ENCODE data around the gene METRNL.

METRNL gene

GRCh38 chr17:83070800-83071341 lies 8.5 kb upstream of the METRNL start:
- H3K27ac ChIP-seq (ENCODE audit: low read length): no peak overlapping the region
- DNase-seq (no peak), ATAC-seq (ENCODE audit: insufficient read depth, low read depth) (no peak)
- no peaks in the 10 kb centered on the region for H3K36me3 ChIP-seq (ENCODE audit: insufficient read depth, low read length)
- no peaks in the 10 kb centered on the region for H3K9me3 ChIP-seq (ENCODE audit: insufficient read depth, low read length, severe bottlenecking)
- no peak overlapping the region for H3K4me3 ChIP-seq (ENCODE audit: low read depth in 1 of 2, low read length in 2 of 2)
- peaks cover 9% of the 10 kb centered on the region for H3K4me1 ChIP-seq (ENCODE audit: insufficient read depth, low read length)
- no peak for TF ChIP-seq EZH2 (IDR thresholded peaks at IDR 0.05; ENCODE audit: borderline replicate concordance, low read depth, low read length, severe bottlenecking)
- no peak for TF ChIP-seq CTCF (IDR thresholded peaks at IDR 0.05; ENCODE audit: borderline replicate concordance, extremely low read depth, low read length, poor library complexity, severe bottlenecking)
- no peak overlapping the region for H3K4me2 ChIP-seq (ENCODE audit: insufficient read depth, low read length)
- H3K79me2 ChIP-seq (ENCODE audit: insufficient read depth, low read length): no peaks in the 10 kb centered on the region
- H2AFZ ChIP-seq (ENCODE audit: low read depth, low read length): no peak overlapping the region
- no peaks in the 10 kb centered on the region for H3K27me3 ChIP-seq (ENCODE audit: insufficient read depth, low read length, poor library complexity)
- peaks cover 5% of the 10 kb centered on the region; the same call in 1 of the 2 replicates for H4K20me1 ChIP-seq (ENCODE audit: insufficient read depth, low read length)
- H3K9ac ChIP-seq (ENCODE audit: low read depth, low read length): no peak overlapping the region

- Histone ChIP-seq H3K9me3 (ENCODE audit: insufficient read depth, low read length, severe bottlenecking) (no peaks in the 10 kb centered on the region), H3K9ac (ENCODE audit: low read depth, low read length) (no peak overlapping the region), H3K36me3 (ENCODE audit: insufficient read depth, low read length) (no peaks in the 10 kb centered on the region), H3K4me1 (ENCODE audit: insufficient read depth, low read length) (peaks cover 9% of the 10 kb centered on the region), H3K27me3 (ENCODE audit: insufficient read depth, low read length, poor library complexity) (no peaks in the 10 kb centered on the region), H3K4me2 (ENCODE audit: insufficient read depth, low read length) (no peak overlapping the region), H2AFZ (ENCODE audit: low read depth, low read length) (no peak overlapping the region), H3K4me3 (ENCODE audit: low read depth in 1 of 2, low read length in 2 of 2) (no peak overlapping the region), H3K27ac (ENCODE audit: low read length) (no peak overlapping the region), H4K20me1 (ENCODE audit: insufficient read depth, low read length) (peaks cover 5% of the 10 kb centered on the region; the same call in 1 of the 2 replicates), H3K79me2 (ENCODE audit: insufficient read depth, low read length) (no peaks in the 10 kb centered on the region)
- DNase-seq (no peak), ATAC-seq (ENCODE audit: insufficient read depth, low read depth) (no peak; the same call in 2 of the 3 replicates)
- TF ChIP-seq EZH2 (IDR thresholded peaks at IDR 0.05; ENCODE audit: borderline replicate concordance, low read depth, low read length, severe bottlenecking) (no peak), CTCF (IDR thresholded peaks at IDR 0.05; ENCODE audit: borderline replicate concordance, extremely low read depth, low read length, poor library complexity, severe bottlenecking) (no peak)
Observed at GRCh38 chr17:83071365-83071764, 8.0 kb upstream of the METRNL start.

GRCh38 chr17:83071966-83072562 lies 7.3 kb upstream of the METRNL start:
- no peak overlapping the region for H2AFZ ChIP-seq (ENCODE audit: low read depth, low read length)
- H3K4me1 ChIP-seq (ENCODE audit: insufficient read depth, low read length): peaks cover 9% of the 10 kb centered on the region
- no peak overlapping the region for H3K4me2 ChIP-seq (ENCODE audit: insufficient read depth, low read length)
- no peak overlapping the region for H3K4me3 ChIP-seq (ENCODE audit: low read depth in 1 of 2, low read length in 2 of 2)
- no peak overlapping the region for H3K9ac ChIP-seq (ENCODE audit: low read depth, low read length)
- ATAC-seq (ENCODE audit: insufficient read depth, low read depth) (peak; percentile 81), DNase-seq (peak; percentile 24)
- H4K20me1 ChIP-seq (ENCODE audit: insufficient read depth, low read length): peaks cover 5% of the 10 kb centered on the region; the same call in 1 of the 2 replicates
- no peaks in the 10 kb centered on the region for H3K9me3 ChIP-seq (ENCODE audit: insufficient read depth, low read length, severe bottlenecking)
- TF ChIP-seq EZH2 (IDR thresholded peaks at IDR 0.05; ENCODE audit: borderline replicate concordance, low read depth, low read length, severe bottlenecking): no peak
- no peak overlapping the region for H3K27ac ChIP-seq (ENCODE audit: low read length)
- H3K36me3 ChIP-seq (ENCODE audit: insufficient read depth, low read length): no peaks in the 10 kb centered on the region
- H3K79me2 ChIP-seq (ENCODE audit: insufficient read depth, low read length): no peaks in the 10 kb centered on the region
- no peaks in the 10 kb centered on the region for H3K27me3 ChIP-seq (ENCODE audit: insufficient read depth, low read length, poor library complexity)

GRCh38 chr17:83072600-83073358 lies 6.6 kb upstream of the METRNL start:
- no peak overlapping the region for H2AFZ ChIP-seq (ENCODE audit: low read depth, low read length)
- H4K20me1 ChIP-seq (ENCODE audit: insufficient read depth, low read length): peaks cover 5% of the 10 kb centered on the region; the same call in 1 of the 2 replicates
- H3K9ac ChIP-seq (ENCODE audit: low read depth, low read length): no peak overlapping the region
- H3K4me3 ChIP-seq (ENCODE audit: low read depth in 1 of 2, low read length in 2 of 2): no peak overlapping the region
- peaks cover 9% of the 10 kb centered on the region for H3K4me1 ChIP-seq (ENCODE audit: insufficient read depth, low read length)
- no peaks in the 10 kb centered on the region for H3K27me3 ChIP-seq (ENCODE audit: insufficient read depth, low read length, poor library complexity)
- H3K9me3 ChIP-seq (ENCODE audit: insufficient read depth, low read length, severe bottlenecking): no peaks in the 10 kb centered on the region
- TF ChIP-seq EZH2 (IDR thresholded peaks at IDR 0.05; ENCODE audit: borderline replicate concordance, low read depth, low read length, severe bottlenecking): no peak
- TF ChIP-seq CTCF (IDR thresholded peaks at IDR 0.05; ENCODE audit: borderline replicate concordance, extremely low read depth, low read length, poor library complexity, severe bottlenecking): no peak
- H3K4me2 ChIP-seq (ENCODE audit: insufficient read depth, low read length): no peak overlapping the region
- no peak overlapping the region for H3K27ac ChIP-seq (ENCODE audit: low read length)
- no peak for ATAC-seq (ENCODE audit: insufficient read depth, low read depth)
- H3K79me2 ChIP-seq (ENCODE audit: insufficient read depth, low read length): no peaks in the 10 kb centered on the region
- DNase-seq: no peak
- no peaks in the 10 kb centered on the region for H3K36me3 ChIP-seq (ENCODE audit: insufficient read depth, low read length)

Data from DND-41 (cell line).